Measurements from ENCODE around the gene TP53AIP1. TPM values are rescaled to one million over a fixed set of nuclear protein-coding genes. Genes with fewer than 3 reads are reported as not detected.

The TP53AIP1 gene
- total and polyA plus RNA-seq, 2 of the 8 experiments (the other 6 are each of a cell fraction or from before 2014, with no cell fraction given) = 0.03 TPM; not detected in 1

GRCh38 chr11:128916037-128916572 is 26.6 kb downstream of the TP53AIP1 start:
- Histone ChIP-seq H3K27me3 (replicated peaks in 1 of 4; ENCODE audit: control insufficient read depth in 3 of 4, extremely low read depth in 1 of 4, insufficient read depth in 3 of 4, low read length in 3 of 4) (peaks cover 0 to 3% (median under 1%) of the 10 kb centered on the region in 4 experiments; a peak in 2 of 7 replicates), H3K36me3 (ENCODE audit: control insufficient read depth in 2 of 4, insufficient read depth in 4 of 4, low read length in 3 of 4) (no peaks in the 10 kb centered on the region), H4K5ac (ENCODE audit: insufficient read length, low read depth, low read length) (no peak overlapping the region), H4K91ac (replicated peaks; ENCODE audit: insufficient read length, low read length) (no peak overlapping the region), H2AK5ac (ENCODE audit: low read depth, low read length) (no peak overlapping the region), H3K4me2 (ENCODE audit: insufficient read depth in 1 of 2, low read depth in 2 of 2, low read length in 2 of 2) (no peak overlapping the region), H3K23ac (ENCODE audit: insufficient read length) (no peak overlapping the region), H3K56ac (replicated peaks; ENCODE audit: insufficient read length, low read depth, low read length) (no peak overlapping the region), H4K20me1 (replicated peaks in 1 of 2; ENCODE audit: control insufficient read depth in 1 of 2, insufficient read depth in 2 of 2, low read length in 2 of 2) (no peaks in the 10 kb centered on the region), H3K79me2 (ENCODE audit: control insufficient read depth in 1 of 2, insufficient read depth in 2 of 2, low read length in 2 of 2) (no peaks in the 10 kb centered on the region), H2BK15ac (ENCODE audit: low read length) (no peak overlapping the region), H3K23me2 (ENCODE audit: low read depth, low read length) (peaks cover 9% of the 10 kb centered on the region; the same call in 1 of the 2 replicates), H2BK120ac (replicated peaks; ENCODE audit: low read depth, low read length) (no peak overlapping the region), H4K8ac (ENCODE audit: extremely low read depth, insufficient read depth, low read length) (no peak overlapping the region), H3K4me3 (ENCODE audit: extremely low read depth in 1 of 4, insufficient read depth in 2 of 4, low read depth in 3 of 4, low read length in 4 of 4) (no peak overlapping the region), H3K4me1 (replicated peaks in 1 of 4; ENCODE audit: control insufficient read depth in 3 of 4, insufficient read depth in 4 of 4, low read length in 3 of 4) (no peaks in the 10 kb centered on the region; a peak in 1 of 7 replicates), H2BK5ac (ENCODE audit: low read depth, low read length) (no peak overlapping the region), H3K18ac (ENCODE audit: extremely low read depth, low read length) (no peak overlapping the region), H3K4ac (replicated peaks; ENCODE audit: insufficient read length, low read depth, low read length) (no peak overlapping the region), H3K9me3 (ENCODE audit: insufficient read depth in 2 of 2, low read depth in 1 of 2, low read length in 1 of 2) (0 out of 4 replicates have a peak, but pooled peaks cover 0 to 4% of the 10 kb centered on the region in 2 experiments), H3K14ac (ENCODE audit: insufficient read length) (no peak overlapping the region), H3K9ac (replicated peaks in 1 of 4; ENCODE audit: extremely low read depth in 1 of 4, low read depth in 3 of 4, low read length in 3 of 4) (no peak overlapping the region), H2BK12ac (ENCODE audit: low read depth, low read length) (no peak overlapping the region), H3K79me1 (ENCODE audit: low read depth, low read length) (no peaks in the 10 kb centered on the region), H2BK20ac (ENCODE audit: low read length) (no peak overlapping the region), H3K27ac (ENCODE audit: low read depth, low read length) (no peak overlapping the region), H2AFZ (ENCODE audit: low read length) (no peak overlapping the region)
- ChIA-PET POLR2A (ENCODE audit: partially characterized antibody) (no interaction called here), CTCF (ENCODE audit: partially characterized antibody) (interaction anchor here (1.3 kb wide), 1 partner anchor 28 kb away, joined by 4 read pairs; no protein-coding TSS in a partner anchor)
- 80% methylated on average over 3 of the region's 3 CpGs; no CpG with 5 or more reads in 1 of the 2 experiments for WGBS, 2 experiments (ENCODE audit: extremely low coverage in 1 of 2, insufficient coverage in 1 of 2, insufficient read length in 1 of 2, insufficient replicate concordance in 2 of 2, low coverage in 1 of 2, low lambda C conversion rate in 2 of 2, missing lambda C conversion rate in 1 of 2)
- DNase-seq (ENCODE audit: low read depth in 1 of 2, low spot score in 2 of 2) (no peak), FAIRE-seq (no peak)

All from H1 (cell line).